Spleen (tissue), 11 donors: ENCODE results near the gene MAMLD1. TPM values are rescaled to one million over a fixed set of nuclear protein-coding genes. Genes with fewer than 3 reads are reported as not detected.

Experiments used
- DNase-seq: peaks from one replicate; pipeline ENCODE4 v3.0.0-alpha.2; 2020
- H3K27ac ChIP-seq, 8 donors: fragments of 200-600 bp; sonication (generic) in 7 of 8; 1 replicate in 4 of 8; 2 replicates in 4 of 8; pipeline versions ENCODE4 v1.5.0 to v1.8.0; 2016 to 2021; ENCODE audit warnings: inconsistent platforms in 4 of 8, mild to moderate bottlenecking in 4 of 8, moderate library complexity in 1 of 8
- H3K27me3 ChIP-seq, 7 donors: fragments of 200-600 bp; sonication (generic) in 6 of 7; replicated peaks in 1 of 7; 1 replicate in 4 of 7; 2 replicates in 3 of 7; pipeline versions ENCODE4 v1.5.0 to v1.8.0; 2016 to 2021; ENCODE audit warnings: inconsistent platforms in 3 of 7, mild to moderate bottlenecking in 1 of 7
- H3K36me3 ChIP-seq, 6 donors: fragments of 200-600 bp; sonication (generic) in 5 of 6; 1 replicate in 4 of 6; 2 replicates in 2 of 6; pipeline versions ENCODE4 v1.5.0 to v1.8.0; 2016 to 2021; ENCODE audit warnings: inconsistent platforms in 2 of 6
- H3K4me1 ChIP-seq, 6 donors: fragments of 200-600 bp; sonication (generic) in 5 of 6; 1 replicate in 3 of 6; 2 replicates in 3 of 6; pipeline versions ENCODE4 v1.5.0 to v1.8.0; 2016 to 2021; ENCODE audit warnings: inconsistent platforms in 3 of 6
- H3K4me3 ChIP-seq, 8 donors: fragments of 200-600 bp; sonication (generic) in 7 of 8; 1 replicate in 4 of 8; 2 replicates in 4 of 8; pipeline versions ENCODE4 v1.5.0 to v1.8.0; 2016 to 2021; ENCODE audit warnings: inconsistent platforms in 4 of 8, mild to moderate bottlenecking in 4 of 8, moderate library complexity in 2 of 8
- H3K9me3 ChIP-seq, 8 donors: fragments of 200-600 bp; sonication (generic) in 7 of 8; 1 replicate in 4 of 8; 2 replicates in 4 of 8; pipeline versions ENCODE4 v1.5.0 to v1.8.0; 2016 to 2021; ENCODE audit warnings: inconsistent platforms in 4 of 8
- POLR2A ChIP-seq, 3 donors: fragments of 450-650 bp; IDR thresholded peaks; one replicate each; pipeline ENCODE4 v1.5.1; 2017; ENCODE audit warnings: antibody characterized with exemption in 3 of 3, mild to moderate bottlenecking in 1 of 3
- POLR2AphosphoS5 ChIP-seq, 3 donors: sonication (generic); formaldehyde crosslinking; IDR thresholded peaks; one replicate each; pipeline ENCODE4 v1.5.1; 2017; ENCODE audit warnings: antibody characterized with exemption in 3 of 3
- WGBS, 5 donors: extraction: QIAGEN DNeasy Blood & Tissue Kit in 3 of 5; methylation state at CpG; one replicate each; pipeline versions ENCODE4 v1.1.5 to v1.1.7; 2013 to 2018; 5-methylcytosine and 5-hydroxymethylcytosine counted together
- intact Hi-C: fragments of 100-400 bp; cut with DNase I; formaldehyde crosslinking; loops from one replicate; pipeline ENCODE4 v1.15.0; 2023; ENCODE audit warnings: low total_unique reads
- polyA plus RNA-seq, 3 donors: library from polyadenylated mRNA; stranded (reverse); fragments of 200-250 nt; gene quantifications; one replicate each; pipeline ENCODE4 v1.2.1, GENCODE V29; 2013
- total RNA-seq, 7 donors: library from RNA; depleted of rRNA in 3 of 7; stranded (reverse); fragments of >200 nt in 3 of 7; fragmentation: NEBNext Ultra II Directional in 4 of 7; extraction: Animal tissue kit (Norgen Biotek cat#: 25700) in 4 of 7; gene quantifications; one replicate each; pipeline versions ENCODE4 v1.1.0 to v1.2.1, GENCODE V29; 2016 to 2021
- TF ChIP-seq, protein P1 (sequence below), 11 experiments: fragments of 200-600 bp in 7 of 11; fragments of 450-650 bp in 4 of 11; sonication (generic) in 4 of 11; IDR thresholded peaks in 8 of 11; conservative IDR thresholded peaks in 3 of 11; 1 replicate in 7 of 11; 2 replicates in 4 of 11; pipeline versions ENCODE4 v1.4.0 to v1.8.0; 2016 to 2021; ENCODE audit warnings: antibody characterized with exemption in 11 of 11, inconsistent platforms in 4 of 11, mild to moderate bottlenecking in 1 of 11
- donor health status: healthy with polysubstance abuse.
- donor health status: DM: no; HTN: no; CAD: no; lungs with moderate emphysema.
- donor health status: DM: no; HTN: no; CAD: no.
- donor health status: Bipolar disorder and iron deficiency.
- donor health status: healthy.
- donor health status: DM: no; HTN: no; CAD: no.
- donor health status: DM: yes; HTN: yes; CAD: no.

MAMLD1 gene
- total and polyA plus RNA-seq, 10 donors: 1.2 to 7.3 (median 3.7) TPM

DNA sequence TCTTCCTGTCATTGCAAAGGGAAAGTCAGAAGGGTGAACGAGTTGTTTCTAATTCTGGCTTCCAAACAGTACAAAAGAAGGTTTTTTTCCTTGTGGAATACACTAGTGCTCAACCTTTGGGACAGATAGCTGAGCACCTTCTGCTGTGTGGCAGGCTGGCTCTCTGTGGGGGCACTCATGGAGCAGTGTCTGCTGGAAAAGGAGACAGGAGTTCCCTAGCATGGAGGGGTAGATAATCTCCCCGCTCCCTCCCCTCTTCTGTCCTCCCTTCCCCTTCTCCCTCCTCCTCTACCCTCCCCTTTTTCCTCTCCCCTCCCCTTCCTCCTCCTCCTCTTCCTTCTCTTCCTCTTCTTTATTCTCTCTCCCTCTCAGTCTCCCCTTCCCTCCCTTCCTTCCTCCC lies 142.9 kb downstream of the MAMLD1 start:
- Histone ChIP-seq H3K9me3 (no peaks in the 10 kb centered on the region), H3K27ac (peak overlapping the region in 5 of 8 donors; percentile 78 to 82 (median 80)), H3K4me3 (no peak overlapping the region), H3K4me1 (peaks cover 0 to 19% (median 0%) of the 10 kb centered on the region in 6 donors), H3K36me3 (no peaks in the 10 kb centered on the region), H3K27me3 (no peaks in the 10 kb centered on the region)
- intact Hi-C loops: loop anchor here (10.0 kb wide), 1 partner anchor 79 kb away; no protein-coding TSS in a partner anchor
- TF ChIP-seq POLR2AphosphoS5 (IDR thresholded peaks at IDR 0.05) (no peak), POLR2A (IDR thresholded peaks at IDR 0.05) (no peak)
- TF ChIP-seq, protein P1, sequence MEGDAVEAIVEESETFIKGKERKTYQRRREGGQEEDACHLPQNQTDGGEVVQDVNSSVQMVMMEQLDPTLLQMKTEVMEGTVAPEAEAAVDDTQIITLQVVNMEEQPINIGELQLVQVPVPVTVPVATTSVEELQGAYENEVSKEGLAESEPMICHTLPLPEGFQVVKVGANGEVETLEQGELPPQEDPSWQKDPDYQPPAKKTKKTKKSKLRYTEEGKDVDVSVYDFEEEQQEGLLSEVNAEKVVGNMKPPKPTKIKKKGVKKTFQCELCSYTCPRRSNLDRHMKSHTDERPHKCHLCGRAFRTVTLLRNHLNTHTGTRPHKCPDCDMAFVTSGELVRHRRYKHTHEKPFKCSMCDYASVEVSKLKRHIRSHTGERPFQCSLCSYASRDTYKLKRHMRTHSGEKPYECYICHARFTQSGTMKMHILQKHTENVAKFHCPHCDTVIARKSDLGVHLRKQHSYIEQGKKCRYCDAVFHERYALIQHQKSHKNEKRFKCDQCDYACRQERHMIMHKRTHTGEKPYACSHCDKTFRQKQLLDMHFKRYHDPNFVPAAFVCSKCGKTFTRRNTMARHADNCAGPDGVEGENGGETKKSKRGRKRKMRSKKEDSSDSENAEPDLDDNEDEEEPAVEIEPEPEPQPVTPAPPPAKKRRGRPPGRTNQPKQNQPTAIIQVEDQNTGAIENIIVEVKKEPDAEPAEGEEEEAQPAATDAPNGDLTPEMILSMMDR (IDR thresholded peaks at IDR 0.05 in 8 of 11, conservative IDR thresholded peaks at IDR 0.05 in 3 of 11): no peak
- no peak for DNase-seq
- WGBS, 5 donors: 39 to 58% (median 55%) methylated on average over 2 of the region's 2 CpGs

DNA sequence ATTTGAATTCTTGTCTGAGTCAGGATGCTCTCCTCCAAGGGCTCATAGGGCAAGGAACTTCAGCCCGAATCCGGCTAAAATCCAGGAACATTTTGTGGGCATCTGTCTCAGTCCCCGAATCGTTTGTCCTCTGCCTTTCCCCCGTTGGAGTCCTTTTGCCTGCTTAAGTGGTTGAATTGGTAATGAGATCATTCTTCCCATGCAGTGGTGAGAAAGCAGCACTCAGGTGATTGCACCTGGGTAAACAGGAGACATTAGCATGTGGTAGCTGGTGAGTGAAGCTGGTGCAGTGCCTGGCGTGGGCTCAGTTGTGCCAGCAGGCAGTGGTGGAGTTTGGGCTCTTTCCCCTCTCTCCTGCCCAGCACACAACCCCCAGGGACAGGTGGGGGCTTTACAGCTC lies 143.4 kb downstream of the MAMLD1 start:
- no peaks in the 10 kb centered on the region for H3K36me3 ChIP-seq

DNA sequence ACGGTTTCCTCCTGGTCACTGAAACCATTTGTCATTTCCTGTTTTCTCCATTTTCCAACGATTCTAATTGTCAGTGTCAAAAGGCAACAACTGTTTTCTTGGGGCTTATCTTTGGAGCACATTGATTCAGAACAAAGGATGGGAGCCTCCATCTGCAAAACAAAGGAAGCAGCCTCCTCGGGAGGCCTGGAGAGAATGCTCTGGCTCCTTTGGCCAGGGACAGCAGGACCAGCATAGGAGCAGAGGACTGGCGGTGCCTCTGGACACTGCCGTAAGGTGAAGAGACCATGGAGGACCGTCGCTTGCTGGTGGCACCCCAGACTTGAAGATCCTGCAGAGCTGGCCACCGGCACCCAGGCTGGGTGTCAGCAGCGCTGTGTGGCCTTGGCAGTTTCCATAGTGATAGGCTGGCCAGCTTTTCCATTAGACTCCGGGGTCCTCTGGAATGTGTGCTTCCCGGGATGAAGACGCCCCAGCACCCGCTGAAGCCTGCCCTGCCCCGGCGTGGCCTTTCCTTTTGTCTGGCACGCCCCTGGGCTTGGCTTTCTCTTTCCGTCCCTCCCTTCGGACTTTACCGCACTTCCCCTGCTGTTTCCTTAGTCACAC lies 144.2 kb downstream of the MAMLD1 start:
- H3K36me3 ChIP-seq: no peaks in the 10 kb centered on the region
- H3K27me3 ChIP-seq: no peaks in the 10 kb centered on the region
- TF ChIP-seq POLR2AphosphoS5 (IDR thresholded peaks at IDR 0.05) (peak in 2 of 3 donors; percentile 20 to 54), POLR2A (IDR thresholded peaks at IDR 0.05) (no peak)
- peak overlapping the region in 1 of 8 donors; percentile 39 for H3K4me3 ChIP-seq
- WGBS, 5 donors: 26 to 52% (median 36%) methylated on average over 8 to 19 of the region's 19 CpGs
- intact Hi-C loops: loop anchor here (10.0 kb wide), 1 partner anchor 77 kb away; no protein-coding TSS in a partner anchor
- no peak for DNase-seq
- H3K27ac ChIP-seq: peak overlapping the region; percentile 42 to 82 (median 78)
- peaks cover 0 to 19% (median 0%) of the 10 kb centered on the region in 6 donors for H3K4me1 ChIP-seq
- H3K9me3 ChIP-seq: no peaks in the 10 kb centered on the region

More for the DNA sequence above, 143.4 kb downstream of the MAMLD1 start:
- Histone ChIP-seq H3K4me3 (no peak overlapping the region), H3K27me3 (no peaks in the 10 kb centered on the region), H3K4me1 (peaks cover 0 to 19% (median 0%) of the 10 kb centered on the region in 6 donors), H3K9me3 (no peaks in the 10 kb centered on the region), H3K27ac (peak overlapping the region in 7 of 8 donors; percentile 63 to 82 (median 78))
- no peak for DNase-seq
- TF ChIP-seq, protein P1 (IDR thresholded peaks at IDR 0.05 in 8 of 11, conservative IDR thresholded peaks at IDR 0.05 in 3 of 11): no peak
- no peak for TF ChIP-seq POLR2A (IDR thresholded peaks at IDR 0.05)
- no peak for TF ChIP-seq POLR2AphosphoS5 (IDR thresholded peaks at IDR 0.05)
- intact Hi-C loops: loop anchor here (10.0 kb wide), 1 partner anchor 78 kb away; no protein-coding TSS in a partner anchor
- 50 to 78% (median 66%) methylated on average over 6 of the region's 6 CpGs for WGBS, 5 donors

DNA sequence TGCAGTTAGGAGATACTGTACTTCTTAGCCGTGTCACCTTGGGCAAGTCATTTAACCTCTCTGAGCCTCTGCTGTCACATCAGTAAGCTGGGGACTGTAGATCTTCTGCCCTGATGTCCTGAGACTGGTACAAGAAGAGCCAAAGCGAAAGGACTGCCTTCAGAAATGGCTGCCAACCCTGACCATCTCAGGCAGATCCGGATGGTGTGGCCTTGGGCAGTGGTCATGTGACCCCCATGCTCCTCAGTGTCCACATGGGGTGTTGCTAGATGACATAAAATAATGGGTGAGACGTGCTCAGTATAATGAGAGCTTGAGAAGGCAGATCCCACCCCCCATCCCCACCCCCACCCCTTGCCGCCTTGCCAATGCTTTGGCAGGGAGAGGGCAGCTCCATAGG lies 144.9 kb downstream of the MAMLD1 start:
- Histone ChIP-seq H3K36me3 (no peaks in the 10 kb centered on the region), H3K9me3 (no peaks in the 10 kb centered on the region), H3K27me3 (no peaks in the 10 kb centered on the region), H3K27ac (peak overlapping the region; percentile 42 to 82 (median 78)), H3K4me3 (peak overlapping the region in 1 of 8 donors; percentile 39), H3K4me1 (peaks cover 0 to 19% (median 0%) of the 10 kb centered on the region in 6 donors)
- TF ChIP-seq POLR2AphosphoS5 (IDR thresholded peaks at IDR 0.05) (no peak), POLR2A (IDR thresholded peaks at IDR 0.05) (no peak)
- TF ChIP-seq, protein P1 (IDR thresholded peaks at IDR 0.05 in 8 of 11, conservative IDR thresholded peaks at IDR 0.05 in 3 of 11): no peak
- intact Hi-C loops: loop anchor here (10.0 kb wide), 1 partner anchor 77 kb away; no protein-coding TSS in a partner anchor
- DNase-seq: no peak
- 59 to 87% (median 69%) methylated on average over 3 to 5 of the region's 5 CpGs for WGBS, 5 donors
